LNCAP (cell line): ENCODE data around the gene CRIP3.

Experiments
- CTCF ChIP-seq: fragments of 450-650 bp; IDR thresholded peaks from 2 replicates; pipeline ENCODE4 v1.5.1; 2017; ENCODE audit warnings: mild to moderate bottlenecking

CRIP3 gene

GRCh38 chr6:43303751-43304331 lies 4.8 kb downstream of the CRIP3 start:
- no peak for TF ChIP-seq CTCF

- TF ChIP-seq CTCF, result no peak
Observed at GRCh38 chr6:43302126-43302525, 6.5 kb downstream of the CRIP3 start.

- no peak for TF ChIP-seq CTCF
Observed at GRCh38 chr6:43301081-43301870, 7.3 kb downstream of the CRIP3 start.

- TF ChIP-seq CTCF, result no peak
Observed at GRCh38 chr6:43299338-43300293, 9.0 kb downstream of the CRIP3 start.

- no peak for TF ChIP-seq CTCF
Observed at GRCh38 chr6:43298565-43299337, 9.9 kb downstream of the CRIP3 start.

- TF ChIP-seq CTCF, result no peak
Observed at GRCh38 chr6:43297644-43298564, 10.7 kb downstream of the CRIP3 start, which contains the start of gene SLC22A7. Gene SLC22A7 (plus strand): TSS chr6:43298260. CDS start chr6:43298359, 99 bp downstream.
